ENCODE data around the gene STRADB.

Gene STRADB

GRCh38 chr2:201523506-201523905 lies 72.0 kb downstream of the STRADB start:
- TF ChIP-seq, protein P1, sequence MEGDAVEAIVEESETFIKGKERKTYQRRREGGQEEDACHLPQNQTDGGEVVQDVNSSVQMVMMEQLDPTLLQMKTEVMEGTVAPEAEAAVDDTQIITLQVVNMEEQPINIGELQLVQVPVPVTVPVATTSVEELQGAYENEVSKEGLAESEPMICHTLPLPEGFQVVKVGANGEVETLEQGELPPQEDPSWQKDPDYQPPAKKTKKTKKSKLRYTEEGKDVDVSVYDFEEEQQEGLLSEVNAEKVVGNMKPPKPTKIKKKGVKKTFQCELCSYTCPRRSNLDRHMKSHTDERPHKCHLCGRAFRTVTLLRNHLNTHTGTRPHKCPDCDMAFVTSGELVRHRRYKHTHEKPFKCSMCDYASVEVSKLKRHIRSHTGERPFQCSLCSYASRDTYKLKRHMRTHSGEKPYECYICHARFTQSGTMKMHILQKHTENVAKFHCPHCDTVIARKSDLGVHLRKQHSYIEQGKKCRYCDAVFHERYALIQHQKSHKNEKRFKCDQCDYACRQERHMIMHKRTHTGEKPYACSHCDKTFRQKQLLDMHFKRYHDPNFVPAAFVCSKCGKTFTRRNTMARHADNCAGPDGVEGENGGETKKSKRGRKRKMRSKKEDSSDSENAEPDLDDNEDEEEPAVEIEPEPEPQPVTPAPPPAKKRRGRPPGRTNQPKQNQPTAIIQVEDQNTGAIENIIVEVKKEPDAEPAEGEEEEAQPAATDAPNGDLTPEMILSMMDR (IDR thresholded peaks at IDR 0.05; ENCODE audit: extremely low read depth, missing control alignments): no peak
- DNase-seq (ENCODE audit: low spot score): no peak
